Neural cell (in vitro differentiated cells): ENCODE data around the gene FBXO4. TPM values are rescaled to one million over a fixed set of nuclear protein-coding genes. Genes with fewer than 3 reads are reported as not detected.

Experiments
- H2AFZ ChIP-seq: fragments of 200-600, 300-800 bp; sonication (generic), shearing (Covaris generic); 2 replicates; pipeline ENCODE4 v1.6.0; 2014; ENCODE audit warnings: low read depth, mild to moderate bottlenecking, antibody characterized with exemption, low read length, moderate library complexity
- H3F3A ChIP-seq: fragments of 200-600 bp; shearing (Covaris generic); 2 replicates; pipeline ENCODE4 v1.6.1; 2016; ENCODE audit warnings: mild to moderate bottlenecking, moderate library complexity, mixed read lengths, antibody characterized with exemption, low read length; ENCODE audit not compliant: insufficient read depth, poor library complexity, severe bottlenecking
- H3K27ac ChIP-seq: fragments of 200-600, 300-800 bp; sonication (generic), shearing (Covaris generic); 2 replicates; pipeline ENCODE4 v1.5.1; 2014; ENCODE audit warnings: mild to moderate bottlenecking, low read length, moderate library complexity
- H3K27me3 ChIP-seq: fragments of 300-800, 200-600 bp; sonication (generic), shearing (Covaris generic); 2 replicates; pipeline ENCODE4 v1.6.0; 2014; ENCODE audit warnings: mild to moderate bottlenecking, low read depth, low read length, moderate library complexity; ENCODE audit not compliant: insufficient read depth
- H3K36me3 ChIP-seq: fragments of 300-800, 200-600 bp; sonication (generic), shearing (Covaris generic); 2 replicates; pipeline ENCODE4 v1.5.1; 2014; ENCODE audit warnings: mild to moderate bottlenecking, antibody characterized with exemption, low read length, moderate library complexity; ENCODE audit not compliant: insufficient read depth
- H3K4me2 ChIP-seq: fragments of 300-800, 200-600 bp; sonication (generic), shearing (Covaris generic); 2 replicates; pipeline ENCODE4 v1.6.0; 2014; ENCODE audit warnings: mild to moderate bottlenecking, low read length
- H3K4me3 ChIP-seq: fragments of 300-800, 200-600 bp; sonication (generic), shearing (Covaris generic); 2 replicates; pipeline ENCODE4 v1.5.1; 2014; ENCODE audit warnings: mild to moderate bottlenecking, low read length, moderate library complexity
- H3K79me2 ChIP-seq: fragments of 200-600 bp; shearing (Covaris generic); replicated peaks from 2 replicates; pipeline ENCODE4 v1.6.0; 2014; ENCODE audit warnings: mild to moderate bottlenecking, low read length, moderate library complexity; ENCODE audit not compliant: insufficient read depth
- H3K9ac ChIP-seq: fragments of 300-800, 200-600 bp; sonication (generic), shearing (Covaris generic); 2 replicates; pipeline ENCODE4 v1.6.1; 2016; ENCODE audit warnings: mild to moderate bottlenecking, low read length, mixed read lengths
- H3K9me2 ChIP-seq: fragments of 200-600 bp; shearing (Covaris generic); 2 replicates; pipeline ENCODE4 v1.6.1; 2016; ENCODE audit warnings: mild to moderate bottlenecking, low read length, mixed read lengths; ENCODE audit not compliant: insufficient read depth
- H3K9me3 ChIP-seq: fragments of 200-600, 300-800 bp; sonication (generic), shearing (Covaris generic); 2 replicates; pipeline ENCODE4 v1.6.1; 2016; ENCODE audit warnings: mild to moderate bottlenecking, mixed run types, low read length, moderate library complexity, mixed read lengths
- H4K20me1 ChIP-seq: fragments of 200-600 bp; shearing (Covaris generic); 2 replicates; pipeline ENCODE4 v1.6.1; 2016; ENCODE audit warnings: mild to moderate bottlenecking, mixed run types; ENCODE audit not compliant: insufficient read depth
- EP300 ChIP-seq: fragments of 450-650 bp; conservative IDR thresholded peaks from 2 replicates; pipeline ENCODE4 v1.6.1; 2014; ENCODE audit warnings: antibody characterized with exemption, mild to moderate bottlenecking, moderate library complexity; ENCODE audit not compliant: poor library complexity, severe bottlenecking
- EZH2 ChIP-seq: fragments of 200-600, 300-800 bp; shearing (Covaris generic), sonication (generic); IDR thresholded peaks from 2 replicates; pipeline ENCODE4 v1.6.1; 2014; ENCODE audit warnings: antibody characterized with exemption, low read length, borderline replicate concordance, mild to moderate bottlenecking; ENCODE audit not compliant: insufficient read depth, poor library complexity, severe bottlenecking
- MXI1 ChIP-seq: fragments of 450-650 bp; conservative IDR thresholded peaks from 2 replicates; pipeline ENCODE4 v1.6.1; 2014; ENCODE audit warnings: antibody characterized with exemption, mild to moderate bottlenecking; ENCODE audit not compliant: poor library complexity, severe bottlenecking
- POLR2AphosphoS5 ChIP-seq: IDR thresholded peaks from 2 replicates; pipeline ENCODE4 v1.6.1; 2012
- RAD21 ChIP-seq: fragments of 450-650 bp; conservative IDR thresholded peaks from 2 replicates; pipeline ENCODE4 v1.6.1; 2014; ENCODE audit warnings: antibody characterized with exemption, mild to moderate bottlenecking, moderate library complexity
- SMC3 ChIP-seq: fragments of 450-650 bp; conservative IDR thresholded peaks from 2 replicates; pipeline ENCODE4 v1.6.1; 2014; ENCODE audit warnings: antibody characterized with exemption, mild to moderate bottlenecking, moderate library complexity; ENCODE audit not compliant: poor library complexity
- TAF1 ChIP-seq: IDR thresholded peaks from 2 replicates; pipeline ENCODE4 v1.6.1; 2012; ENCODE audit warnings: low read depth
- polyA plus RNA-seq: library from polyadenylated mRNA; depleted of rRNA; stranded (reverse); fragments of >200 nt; gene quantifications from 2 replicates; pipeline ENCODE4 v1.2.3, GENCODE V29; 2014
- TF ChIP-seq, protein P1 (sequence below): fragments of 450-650 bp; IDR thresholded peaks from 2 replicates; pipeline ENCODE4 v1.5.1; 2014; ENCODE audit warnings: antibody characterized with exemption, mild to moderate bottlenecking, moderate library complexity; ENCODE audit not compliant: poor library complexity, severe bottlenecking
- TF ChIP-seq, protein P2 (sequence below): IDR thresholded peaks from 2 replicates; pipeline ENCODE4 v1.6.1; 2012; ENCODE audit warnings: borderline replicate concordance

The FBXO4 gene
- polyA plus RNA-seq, 1 donor from 2014 or later: 3.9 TPM

DNA sequence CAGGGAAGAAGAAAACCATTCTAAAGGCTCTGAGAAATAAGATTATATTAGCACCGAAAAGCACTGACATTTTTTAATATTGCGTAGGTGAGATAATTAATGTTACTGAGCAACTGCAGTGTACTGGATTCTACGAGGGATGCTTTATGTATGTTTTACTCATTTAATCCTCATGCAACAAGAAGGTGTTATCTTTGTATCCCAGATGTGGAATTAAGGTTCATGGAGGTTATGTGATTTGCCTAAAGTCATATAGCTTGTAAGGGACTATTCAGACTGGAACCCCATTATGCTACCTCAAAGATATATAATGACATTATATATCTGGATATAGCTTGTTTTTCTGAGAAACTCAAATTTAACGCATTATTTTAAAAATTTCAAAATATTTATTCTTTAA, 2.5 kb downstream of the FBXO4 start:
- no peaks in the 10 kb centered on the region for H3K9me2 ChIP-seq
- H3K36me3 ChIP-seq: no peaks in the 10 kb centered on the region
- H3K4me3 ChIP-seq: no peak overlapping the region
- H3K79me2 ChIP-seq: no peaks in the 10 kb centered on the region
- H3K9ac ChIP-seq: no peak overlapping the region
- H2AFZ ChIP-seq: no peak overlapping the region
- TF ChIP-seq, protein P1, sequence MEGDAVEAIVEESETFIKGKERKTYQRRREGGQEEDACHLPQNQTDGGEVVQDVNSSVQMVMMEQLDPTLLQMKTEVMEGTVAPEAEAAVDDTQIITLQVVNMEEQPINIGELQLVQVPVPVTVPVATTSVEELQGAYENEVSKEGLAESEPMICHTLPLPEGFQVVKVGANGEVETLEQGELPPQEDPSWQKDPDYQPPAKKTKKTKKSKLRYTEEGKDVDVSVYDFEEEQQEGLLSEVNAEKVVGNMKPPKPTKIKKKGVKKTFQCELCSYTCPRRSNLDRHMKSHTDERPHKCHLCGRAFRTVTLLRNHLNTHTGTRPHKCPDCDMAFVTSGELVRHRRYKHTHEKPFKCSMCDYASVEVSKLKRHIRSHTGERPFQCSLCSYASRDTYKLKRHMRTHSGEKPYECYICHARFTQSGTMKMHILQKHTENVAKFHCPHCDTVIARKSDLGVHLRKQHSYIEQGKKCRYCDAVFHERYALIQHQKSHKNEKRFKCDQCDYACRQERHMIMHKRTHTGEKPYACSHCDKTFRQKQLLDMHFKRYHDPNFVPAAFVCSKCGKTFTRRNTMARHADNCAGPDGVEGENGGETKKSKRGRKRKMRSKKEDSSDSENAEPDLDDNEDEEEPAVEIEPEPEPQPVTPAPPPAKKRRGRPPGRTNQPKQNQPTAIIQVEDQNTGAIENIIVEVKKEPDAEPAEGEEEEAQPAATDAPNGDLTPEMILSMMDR: no peak
- TF ChIP-seq SMC3: no peak
- TF ChIP-seq TAF1: no peak
- no peak for TF ChIP-seq RAD21
- no peak for TF ChIP-seq MXI1
- no peak for TF ChIP-seq EP300
- no peak for TF ChIP-seq POLR2AphosphoS5
- no peak for TF ChIP-seq EZH2
- TF ChIP-seq, protein P2, sequence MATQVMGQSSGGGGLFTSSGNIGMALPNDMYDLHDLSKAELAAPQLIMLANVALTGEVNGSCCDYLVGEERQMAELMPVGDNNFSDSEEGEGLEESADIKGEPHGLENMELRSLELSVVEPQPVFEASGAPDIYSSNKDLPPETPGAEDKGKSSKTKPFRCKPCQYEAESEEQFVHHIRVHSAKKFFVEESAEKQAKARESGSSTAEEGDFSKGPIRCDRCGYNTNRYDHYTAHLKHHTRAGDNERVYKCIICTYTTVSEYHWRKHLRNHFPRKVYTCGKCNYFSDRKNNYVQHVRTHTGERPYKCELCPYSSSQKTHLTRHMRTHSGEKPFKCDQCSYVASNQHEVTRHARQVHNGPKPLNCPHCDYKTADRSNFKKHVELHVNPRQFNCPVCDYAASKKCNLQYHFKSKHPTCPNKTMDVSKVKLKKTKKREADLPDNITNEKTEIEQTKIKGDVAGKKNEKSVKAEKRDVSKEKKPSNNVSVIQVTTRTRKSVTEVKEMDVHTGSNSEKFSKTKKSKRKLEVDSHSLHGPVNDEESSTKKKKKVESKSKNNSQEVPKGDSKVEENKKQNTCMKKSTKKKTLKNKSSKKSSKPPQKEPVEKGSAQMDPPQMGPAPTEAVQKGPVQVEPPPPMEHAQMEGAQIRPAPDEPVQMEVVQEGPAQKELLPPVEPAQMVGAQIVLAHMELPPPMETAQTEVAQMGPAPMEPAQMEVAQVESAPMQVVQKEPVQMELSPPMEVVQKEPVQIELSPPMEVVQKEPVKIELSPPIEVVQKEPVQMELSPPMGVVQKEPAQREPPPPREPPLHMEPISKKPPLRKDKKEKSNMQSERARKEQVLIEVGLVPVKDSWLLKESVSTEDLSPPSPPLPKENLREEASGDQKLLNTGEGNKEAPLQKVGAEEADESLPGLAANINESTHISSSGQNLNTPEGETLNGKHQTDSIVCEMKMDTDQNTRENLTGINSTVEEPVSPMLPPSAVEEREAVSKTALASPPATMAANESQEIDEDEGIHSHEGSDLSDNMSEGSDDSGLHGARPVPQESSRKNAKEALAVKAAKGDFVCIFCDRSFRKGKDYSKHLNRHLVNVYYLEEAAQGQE: no peak
- no peaks in the 10 kb centered on the region for H3F3A ChIP-seq
- H4K20me1 ChIP-seq: no peaks in the 10 kb centered on the region
- no peak overlapping the region for H3K27ac ChIP-seq
- H3K4me2 ChIP-seq: no peak overlapping the region
- no peaks in the 10 kb centered on the region for H3K9me3 ChIP-seq
- no peaks in the 10 kb centered on the region for H3K27me3 ChIP-seq

DNA sequence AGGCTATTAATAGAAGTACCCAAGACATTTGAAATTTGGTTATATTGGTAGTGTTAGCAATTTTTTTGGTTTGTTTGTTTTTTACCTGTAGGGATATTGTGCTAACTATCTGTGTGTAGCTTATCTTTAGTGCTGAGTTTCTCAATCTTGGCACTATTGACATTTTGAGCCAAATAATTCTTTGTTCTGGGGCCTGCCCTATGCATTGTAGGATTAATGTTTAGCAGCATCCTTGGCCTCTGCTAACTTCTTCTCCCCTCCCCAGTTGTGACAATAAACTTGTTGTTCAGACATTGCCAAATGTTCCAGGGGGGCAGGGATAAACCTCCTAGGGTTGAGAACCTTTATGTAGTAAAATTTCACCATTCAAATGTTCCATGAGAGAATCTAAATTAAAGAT, 4.0 kb downstream of the FBXO4 start:
- Histone ChIP-seq H3K9me2 (no peaks in the 10 kb centered on the region), H3K9ac (no peak overlapping the region), H3K4me2 (no peak overlapping the region), H2AFZ (no peak overlapping the region), H3K27ac (no peak overlapping the region), H3F3A (no peaks in the 10 kb centered on the region), H3K79me2 (no peaks in the 10 kb centered on the region), H4K20me1 (no peaks in the 10 kb centered on the region), H3K9me3 (no peaks in the 10 kb centered on the region), H3K36me3 (no peaks in the 10 kb centered on the region), H3K27me3 (no peaks in the 10 kb centered on the region), H3K4me3 (no peak overlapping the region)
- TF ChIP-seq TAF1: no peak
- TF ChIP-seq RAD21: no peak
- no peak for TF ChIP-seq SMC3
- TF ChIP-seq EP300: no peak
- no peak for TF ChIP-seq EZH2
- TF ChIP-seq MXI1: no peak
- TF ChIP-seq, protein P2: no peak
- no peak for TF ChIP-seq POLR2AphosphoS5
- TF ChIP-seq, protein P1: no peak
